Measurements from ENCODE around the gene CAMSAP1.
"Not testable (repeated sequence)": the region's sequence is repeated elsewhere in the genome, so short reads cannot be mapped to it uniquely, and the experiment has no call there.

Gene CAMSAP1

GRCh38 chr9:135896205-135896604 is 11.1 kb downstream of the CAMSAP1 start:
- DNase-seq = no peak

- no peak for DNase-seq
Measured at GRCh38 chr9:135895202-135895848, 12.0 kb downstream of the CAMSAP1 start.

- no peak for DNase-seq
Measured at GRCh38 chr9:135893104-135893503, 14.2 kb downstream of the CAMSAP1 start.

- not testable (repeated sequence) for DNase-seq
Measured at GRCh38 chr9:135892327-135892726, 15.0 kb downstream of the CAMSAP1 start.

- DNase-seq = no peak
Measured at GRCh38 chr9:135891027-135891631, 16.2 kb downstream of the CAMSAP1 start.

- DNase-seq = no peak
Measured at GRCh38 chr9:135890190-135891026, 16.9 kb downstream of the CAMSAP1 start.

GRCh38 chr9:135889564-135890189 is 17.7 kb downstream of the CAMSAP1 start:
- DNase-seq = no peak

- DNase-seq = no peak
Measured at GRCh38 chr9:135888766-135889394, 18.5 kb downstream of the CAMSAP1 start.

GRCh38 chr9:135888126-135888765 is 19.1 kb downstream of the CAMSAP1 start:
- DNase-seq = no peak

- DNase-seq = no peak
Measured at GRCh38 chr9:135887585-135888050, 19.7 kb downstream of the CAMSAP1 start.

- DNase-seq = no peak
Measured at GRCh38 chr9:135887021-135887507, 20.3 kb downstream of the CAMSAP1 start.

GRCh38 chr9:135886147-135886981 is 21.0 kb downstream of the CAMSAP1 start:
- DNase-seq = no peak

- DNase-seq = no peak
Measured at GRCh38 chr9:135885100-135885853, 22.1 kb downstream of the CAMSAP1 start.

- no peak for DNase-seq
Measured at GRCh38 chr9:135884328-135885035, 22.9 kb downstream of the CAMSAP1 start.

- DNase-seq = no peak
Measured at GRCh38 chr9:135883410-135884089, 23.8 kb downstream of the CAMSAP1 start.

GRCh38 chr9:135882011-135882410 is 25.3 kb downstream of the CAMSAP1 start:
- no peak for DNase-seq

- DNase-seq = no peak
Measured at GRCh38 chr9:135880438-135880837, 26.9 kb downstream of the CAMSAP1 start.

- DNase-seq = no peak
Measured at GRCh38 chr9:135879619-135880018, 27.7 kb downstream of the CAMSAP1 start.

GRCh38 chr9:135879237-135879601 is 28.1 kb downstream of the CAMSAP1 start:
- DNase-seq = no peak

Data from NCI-H1048 (cell line).